Suppressor macrophage (primary cell): Measurements from ENCODE around the gene TADA1.
"Not testable (repeated sequence)": the region's sequence is repeated elsewhere in the genome, so short reads cannot be mapped to it uniquely, and the experiment has no call there.

ENCODE experiments used
- DNase-seq, 4 experiments: peaks; one replicate each; pipeline ENCODE4 v3.0.0-alpha.2; 2020 to 2022

TADA1 gene

DNA sequence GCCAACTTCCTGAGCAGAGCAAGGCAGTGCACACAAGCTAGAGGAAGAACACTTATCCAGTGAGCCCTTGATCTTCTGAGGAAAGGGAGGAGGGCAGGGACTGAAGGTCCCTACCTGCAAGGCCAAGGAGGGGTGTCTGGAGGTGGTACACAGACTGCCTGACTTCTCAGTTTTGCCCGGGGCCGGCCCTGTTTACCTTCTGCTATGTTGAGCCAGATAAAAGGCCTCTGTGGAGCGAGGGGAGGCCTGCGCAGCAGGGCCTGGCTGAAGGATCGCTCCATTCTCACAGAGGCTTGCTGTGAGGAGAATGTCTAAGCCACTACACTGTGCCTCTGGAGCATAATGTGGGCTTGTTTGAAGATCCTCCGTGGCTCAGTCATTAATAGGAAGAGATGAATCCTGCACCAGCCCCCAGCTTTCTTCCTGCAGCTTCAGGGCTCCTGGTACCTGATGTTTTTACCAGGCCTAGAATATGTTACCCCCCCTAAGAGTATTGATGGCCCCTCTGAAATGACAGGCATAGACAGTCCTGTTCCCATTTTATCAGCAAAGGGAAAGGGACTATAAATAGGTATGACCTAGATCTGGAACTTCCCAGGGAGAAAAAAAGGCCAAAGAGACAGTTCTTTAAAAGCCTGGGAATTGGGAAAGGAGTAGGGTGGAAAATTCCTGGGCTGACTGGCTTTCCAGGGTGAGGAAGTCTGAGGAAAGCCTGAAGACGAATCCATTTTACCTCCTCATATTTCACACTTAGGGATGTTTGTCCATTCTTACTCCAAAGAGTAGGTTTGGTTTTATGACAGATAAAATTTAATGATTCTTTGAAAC is 32.1 kb downstream of the TADA1 start:
- no peak for DNase-seq

DNA sequence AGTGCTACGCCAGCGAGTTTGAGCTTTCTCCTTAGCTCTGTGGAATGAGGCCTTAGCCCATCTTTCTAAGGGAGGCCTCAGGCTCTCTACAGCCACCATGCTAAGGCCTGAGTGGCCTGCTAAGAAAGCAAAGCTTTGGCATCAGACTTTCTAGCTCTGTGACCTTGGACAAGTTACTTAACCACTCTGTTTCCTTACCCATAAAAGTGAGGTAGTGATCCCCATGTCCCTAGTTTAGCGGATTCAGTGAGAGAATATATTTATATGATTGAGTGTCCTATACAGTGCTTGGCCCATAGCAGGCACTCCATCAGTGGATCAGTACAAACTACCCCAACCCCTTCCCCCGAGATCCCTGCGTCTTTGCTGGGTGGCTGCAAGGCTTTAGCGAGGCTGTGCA is 32.7 kb downstream of the TADA1 start:
- DNase-seq: no peak

DNA sequence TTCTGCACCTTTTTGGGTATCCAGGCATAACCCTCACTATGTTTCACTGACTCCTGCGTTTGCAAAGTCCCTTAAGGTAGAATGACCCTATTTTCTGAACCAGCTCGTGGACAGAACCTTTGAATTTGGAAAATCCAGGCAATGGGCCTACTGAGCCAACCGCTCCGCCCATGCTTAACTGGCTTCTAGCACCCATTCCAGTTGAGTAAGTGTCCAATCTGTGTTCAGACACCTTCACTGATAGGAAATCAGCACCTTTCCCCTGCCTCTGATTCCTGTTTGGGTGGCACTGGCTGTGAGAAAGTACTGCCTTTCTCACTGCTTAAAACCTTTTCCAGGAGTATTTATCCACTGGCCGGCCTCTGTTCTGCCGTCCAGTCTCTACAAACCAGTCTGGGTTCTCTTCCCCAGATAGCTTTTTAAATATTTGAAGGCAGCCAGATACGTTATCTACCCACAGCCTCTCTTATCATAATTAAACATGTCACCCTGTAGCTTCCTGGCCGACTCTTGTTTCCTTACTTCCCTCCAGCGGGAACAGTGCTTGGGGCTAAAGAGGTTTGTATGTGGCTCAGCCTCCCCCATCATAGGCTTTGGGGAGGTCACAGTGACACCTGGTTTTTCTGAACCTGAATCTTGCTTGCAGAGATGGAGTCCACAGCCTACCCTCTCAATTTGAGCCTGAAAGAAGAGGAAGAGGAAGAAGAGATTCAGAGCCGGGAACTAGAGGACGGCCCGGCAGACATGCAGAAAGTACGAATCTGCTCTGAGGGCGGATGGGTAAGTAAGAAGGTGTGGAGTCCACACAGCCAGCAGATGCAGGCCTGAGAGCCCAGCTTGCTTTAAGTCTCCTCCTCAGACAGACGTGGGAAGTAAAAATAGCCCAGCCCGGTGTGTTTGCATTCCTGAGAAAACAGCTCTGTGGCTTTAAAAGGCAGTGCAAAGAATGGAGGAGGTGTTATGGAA is 35.5 kb downstream of the TADA1 start:
- DNase-seq: peak; percentile 16 to 54 (median 46)

DNA sequence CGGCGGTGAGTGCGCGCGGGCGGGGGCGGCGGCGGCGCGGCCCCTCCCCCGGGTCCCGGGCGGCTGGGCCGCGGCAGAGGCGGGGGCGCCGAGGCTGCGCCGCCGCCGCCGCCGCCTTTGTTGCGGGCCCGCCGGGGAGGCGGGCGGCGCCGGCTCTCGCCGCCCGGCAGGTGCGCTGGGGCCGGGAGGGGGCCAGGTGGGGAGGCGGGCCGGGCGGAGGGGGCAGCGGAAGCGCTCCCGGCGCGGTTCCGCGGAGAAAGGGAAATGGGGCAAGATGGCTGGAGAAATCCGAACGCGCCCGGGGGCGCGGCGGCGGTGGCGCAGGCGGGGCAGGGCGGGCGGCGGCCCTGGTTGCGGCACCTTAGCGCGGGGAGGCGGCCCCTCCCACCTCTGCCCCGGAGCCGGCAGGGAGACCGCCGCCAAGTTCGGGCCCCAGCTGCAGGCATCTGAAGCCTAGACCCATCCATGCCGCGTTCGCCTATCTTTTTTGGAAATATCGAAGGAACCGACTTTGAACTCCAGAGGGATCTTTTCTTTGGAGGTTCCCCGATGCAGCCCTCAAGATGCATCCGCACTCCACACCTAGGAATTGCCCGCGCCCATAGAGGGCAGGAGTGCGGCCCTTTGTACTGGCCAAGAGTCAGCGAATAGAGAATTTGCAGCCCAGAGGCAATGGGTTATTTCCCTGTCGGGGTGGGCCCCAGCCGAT is 36.3 kb downstream of the TADA1 start:
- peak; percentile 52 to 79 (median 62) for DNase-seq

DNA sequence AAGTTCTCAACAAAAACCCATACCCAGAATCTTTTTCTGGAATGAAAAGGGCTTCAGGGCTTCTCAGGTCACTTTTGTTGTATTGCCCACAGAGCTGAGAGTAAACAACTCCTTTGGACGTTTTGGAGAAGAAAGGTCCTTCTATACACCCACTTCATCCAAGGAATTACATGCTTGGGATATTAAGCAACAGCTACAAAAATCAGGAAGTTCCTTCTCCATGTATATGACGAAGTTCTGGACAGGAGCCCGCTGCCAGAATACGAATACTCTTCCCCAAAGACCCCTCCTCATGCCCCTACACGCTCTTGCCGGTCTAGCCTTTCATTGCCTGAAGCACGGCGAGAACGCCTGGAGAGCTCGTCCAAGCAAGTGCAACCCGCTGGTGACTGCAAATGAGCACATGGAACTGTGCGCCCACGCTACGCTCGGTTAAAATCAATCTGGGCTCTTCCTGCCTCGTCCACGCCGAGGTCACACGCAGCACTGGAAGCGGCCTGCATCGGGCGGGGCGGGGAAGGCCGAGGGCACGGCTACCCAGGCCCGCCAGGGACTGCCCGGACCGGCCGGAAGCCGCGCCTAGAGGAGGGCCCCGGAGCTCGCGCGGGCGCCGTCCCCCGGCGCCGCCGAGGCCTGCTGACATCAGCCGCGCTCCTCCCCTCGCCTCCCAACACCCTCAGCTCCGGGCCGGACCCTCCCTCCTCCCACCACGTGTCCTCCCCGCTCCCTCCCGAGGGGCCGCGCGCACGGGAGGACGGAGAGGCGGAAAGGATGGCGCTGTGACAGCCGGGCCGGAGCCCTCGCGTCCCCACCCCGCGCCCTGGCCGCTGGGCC is 37.1 kb downstream of the TADA1 start, which contains the start of gene POGK:
Gene POGK (plus strand): TSS at position 710 of the 834 bp plus-strand sequence. CDS start 1,482 bp downstream, outside the sequence.
- peak; percentile 95 to 98 (median 97) for DNase-seq

DNA sequence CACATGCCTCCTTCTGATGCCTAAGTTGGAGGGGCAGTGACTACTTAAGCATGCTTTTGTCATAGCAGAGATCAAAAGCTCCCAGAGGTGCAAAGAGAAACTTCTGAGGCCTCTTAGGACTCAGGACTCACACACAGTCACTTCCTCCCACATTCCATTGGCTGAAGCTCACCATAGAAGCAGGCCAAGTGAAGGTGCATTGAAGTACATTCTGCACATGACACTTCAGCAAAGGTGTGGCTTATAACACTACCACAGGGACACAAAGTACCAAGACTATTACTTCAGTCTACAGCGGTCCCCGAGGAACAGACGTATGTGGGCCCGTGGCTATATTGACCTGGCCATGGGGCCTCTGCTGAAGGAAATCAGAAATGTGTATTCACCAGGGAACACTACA is 39.3 kb downstream of the TADA1 start:
- no peak for DNase-seq

DNA sequence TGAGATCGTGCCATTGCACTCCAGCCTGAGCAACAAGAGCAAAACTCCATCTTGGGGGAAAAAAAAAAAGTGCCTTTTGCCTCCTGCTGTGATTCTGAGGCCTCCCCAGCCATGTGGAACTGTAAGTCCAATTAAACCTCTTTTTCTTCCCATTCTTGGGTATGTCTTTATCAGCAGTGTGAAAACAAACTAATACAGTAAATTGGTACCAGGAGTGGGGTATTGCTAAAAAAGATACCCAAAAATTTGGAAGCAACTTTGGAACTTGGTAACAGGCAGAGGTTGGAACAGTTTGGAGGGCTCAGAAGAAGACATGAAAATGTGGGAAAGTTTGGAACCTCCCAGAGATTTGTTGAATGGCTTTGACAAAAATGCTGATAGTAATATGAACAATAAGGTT is 46.3 kb downstream of the TADA1 start:
- not testable (repeated sequence) for DNase-seq

DNA sequence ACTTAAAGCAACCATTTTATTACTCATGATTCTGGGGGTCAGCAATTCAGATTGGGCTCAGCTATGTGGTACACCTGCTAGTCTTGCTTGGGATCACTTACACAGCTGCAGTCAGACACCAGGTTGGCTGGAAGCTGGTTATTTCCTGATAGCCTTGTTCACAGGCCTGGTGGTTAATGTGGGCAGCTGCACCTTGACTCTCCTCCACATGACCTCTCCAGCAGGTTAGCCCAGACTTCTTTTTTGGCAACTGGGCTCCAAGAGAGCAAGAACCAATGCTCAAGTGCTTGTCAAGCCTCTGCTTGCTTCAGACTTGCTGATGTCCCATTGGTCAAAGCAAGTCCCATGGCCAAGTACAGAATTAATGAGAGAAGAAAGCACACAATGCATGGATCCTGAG is 48.6 kb downstream of the TADA1 start:
- DNase-seq: no peak

DNA sequence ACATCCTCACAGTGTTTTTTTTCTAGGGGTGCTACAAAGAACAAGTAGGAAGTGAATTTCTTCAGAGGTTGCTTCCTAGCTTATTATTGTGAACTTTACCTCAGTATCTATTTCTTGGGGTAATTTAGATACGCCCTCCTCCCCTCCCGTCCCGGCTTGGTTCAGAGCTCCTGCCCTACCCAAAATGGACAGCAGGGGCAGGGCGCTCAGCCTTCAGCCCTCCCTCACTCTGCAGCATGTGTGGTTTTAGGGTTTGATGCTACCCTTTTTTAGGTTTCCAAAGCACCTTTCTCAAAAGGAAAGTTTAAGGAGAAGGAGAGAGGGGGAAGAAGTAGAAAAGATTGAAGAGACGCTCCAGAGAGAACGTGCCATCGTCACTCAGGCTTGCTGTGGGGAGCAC is 53.7 kb downstream of the TADA1 start:
- no peak for DNase-seq

DNA sequence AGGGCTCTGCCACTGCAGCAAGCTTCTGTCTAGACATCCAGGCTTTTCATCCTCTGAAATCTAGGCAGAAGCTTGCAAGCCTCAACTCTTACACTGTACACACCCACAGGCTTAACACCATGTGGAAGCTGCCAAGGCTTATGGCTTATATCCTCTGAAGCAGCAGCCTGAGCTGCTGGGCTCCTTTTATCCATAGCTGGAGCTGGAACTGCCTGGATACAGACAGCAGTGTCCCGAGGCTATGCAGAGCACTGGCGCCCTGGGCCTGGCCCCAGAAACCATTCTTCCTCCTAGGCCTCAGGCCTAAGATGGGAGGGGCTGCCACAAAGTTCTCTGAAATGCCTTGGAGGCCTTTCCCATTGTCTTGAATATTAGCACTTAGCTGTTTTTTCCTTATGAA is 56.1 kb downstream of the TADA1 start:
- no peak for DNase-seq

DNA sequence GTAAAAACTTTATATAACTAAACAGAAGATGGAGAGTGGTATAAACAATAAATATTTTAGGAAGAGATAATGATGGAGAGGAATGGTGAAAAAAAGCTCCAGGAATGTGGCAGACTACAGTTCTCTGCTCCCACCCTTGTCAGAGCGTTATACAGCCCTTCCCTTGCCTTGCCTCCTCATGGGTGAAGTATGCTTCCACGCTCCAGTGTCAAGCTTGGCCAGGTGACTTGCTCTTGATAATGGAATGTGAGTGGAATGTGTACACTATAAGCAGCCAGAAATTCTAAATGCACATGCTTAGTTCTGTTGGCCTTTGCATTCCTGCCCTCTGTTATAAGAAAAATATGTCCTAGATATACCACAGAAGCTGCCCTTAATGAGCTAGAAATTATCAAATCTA is 61.5 kb downstream of the TADA1 start:
- no peak for DNase-seq

DNA sequence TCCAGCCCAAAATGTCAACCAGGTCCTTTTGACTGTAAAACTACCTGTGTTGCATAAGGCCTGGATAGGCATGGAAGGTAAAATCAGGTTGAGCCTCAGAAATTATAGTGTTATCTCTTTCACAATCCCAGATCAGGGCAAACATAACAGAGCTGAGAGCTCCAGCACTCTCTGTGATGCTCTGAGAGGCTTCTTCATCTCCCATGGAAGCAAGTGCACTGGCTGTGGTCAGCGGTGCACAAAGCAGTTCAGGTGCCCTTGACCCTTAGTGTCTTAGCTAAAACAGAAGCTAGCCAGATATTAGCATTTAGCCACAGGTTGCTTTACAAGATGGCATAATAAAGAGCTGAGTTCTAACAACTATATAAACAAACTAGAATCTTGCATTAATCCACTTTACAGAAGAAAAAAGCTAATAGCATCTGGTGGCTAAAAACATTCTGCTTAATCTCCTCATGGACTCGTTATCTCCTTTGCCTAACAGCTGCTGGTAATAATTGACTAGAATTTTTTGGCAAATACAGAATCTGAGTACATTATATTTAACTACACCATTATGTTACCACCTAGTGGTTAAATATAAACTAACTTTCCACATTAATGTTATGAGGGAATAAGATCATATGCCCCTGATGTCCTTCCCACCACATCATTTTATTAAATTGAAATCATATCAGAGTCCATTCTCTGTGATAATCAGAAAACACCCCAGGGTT is 62.4 kb downstream of the TADA1 start:
- no peak for DNase-seq

DNA sequence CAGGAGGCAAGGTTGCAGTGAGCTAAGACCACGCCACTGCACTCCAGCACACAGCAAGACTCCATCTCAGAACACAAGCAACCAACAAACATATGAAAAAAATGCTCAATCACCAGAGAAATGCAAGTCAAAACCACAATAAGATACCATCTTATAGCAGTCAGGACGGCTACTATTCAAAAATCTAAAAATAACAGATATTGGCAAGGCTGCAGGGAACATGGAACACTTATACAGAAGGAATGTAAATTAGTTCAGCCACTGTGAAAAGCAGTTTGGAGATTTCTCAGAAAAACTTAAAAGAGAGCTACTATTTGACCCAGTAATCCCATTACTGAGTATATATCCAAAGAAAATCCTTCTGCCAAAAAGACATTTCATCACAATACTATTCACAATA is 64.4 kb downstream of the TADA1 start:
- no peak for DNase-seq

DNA sequence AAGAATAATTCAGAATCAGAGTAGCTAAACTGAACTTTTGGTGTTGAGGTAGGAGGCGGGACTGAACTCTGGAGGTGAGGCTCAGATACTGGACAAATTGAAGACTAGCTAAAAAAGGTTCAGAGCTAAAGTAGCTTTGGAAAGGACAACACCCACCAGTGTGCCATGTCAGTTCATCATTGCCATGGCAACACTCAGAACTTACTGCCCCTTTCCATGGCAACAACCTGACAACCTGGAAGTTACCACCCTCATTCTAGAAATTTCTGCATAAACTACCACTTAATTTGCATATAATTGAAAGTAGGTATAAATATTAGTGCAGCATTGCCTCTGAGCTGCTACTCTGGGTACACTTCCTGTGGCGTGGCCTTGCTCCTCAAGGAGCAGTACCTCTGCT is 67.1 kb downstream of the TADA1 start:
- no peak for DNase-seq
